ENCODE measurements around the gene BATF. TPM values are rescaled to one million over a fixed set of nuclear protein-coding genes. Genes with fewer than 3 reads are reported as not detected.
A peak's percentile ranks its signal among the peaks of the same experiment; 100 is the strongest.

Gene BATF
- total RNA-seq, 2 experiments from 2014 or later: 0.98 to 1.5 TPM

DNA sequence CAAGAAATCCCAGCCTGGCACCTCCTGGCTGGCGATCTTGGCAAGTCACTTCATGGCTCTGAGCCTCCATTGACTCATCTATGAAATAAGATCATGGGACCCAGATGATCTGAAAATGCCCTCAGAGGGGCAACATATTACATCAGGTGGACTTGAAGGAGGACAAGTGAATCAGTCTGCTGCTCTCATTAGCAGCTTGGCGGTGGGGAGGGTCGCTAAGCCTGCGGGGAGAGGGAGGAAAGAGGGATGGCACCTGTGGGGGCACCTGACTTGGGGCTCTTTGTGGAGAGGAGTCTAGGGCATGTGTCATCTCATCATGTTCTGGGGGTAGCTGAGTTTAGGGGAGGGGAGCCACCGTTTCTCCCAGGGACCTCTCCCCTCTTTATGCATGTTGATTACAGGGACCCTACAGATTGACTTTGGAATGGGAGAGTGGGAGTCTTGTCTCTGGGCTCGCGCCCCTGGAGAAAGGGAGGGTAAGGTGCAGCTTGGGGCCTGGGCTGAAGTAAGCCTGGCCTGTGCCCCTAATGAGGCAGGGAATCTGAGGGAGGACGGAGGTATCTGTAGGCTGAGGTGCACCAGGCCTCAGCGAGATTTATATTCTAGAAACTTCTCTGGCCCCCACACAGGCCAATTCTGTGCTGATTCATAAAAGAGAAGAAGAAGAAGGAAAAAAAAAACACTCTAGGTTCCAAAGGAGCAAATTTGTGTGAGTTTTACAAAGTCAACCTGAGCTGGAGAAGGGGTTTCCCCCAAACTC, 29.3 kb upstream of the BATF start:
- H3K4me3 ChIP-seq (ENCODE audit: low read depth, low read length, poor library complexity, severe bottlenecking): no peak overlapping the region
- H4K20me1 ChIP-seq (ENCODE audit: insufficient read depth, low read length): no peaks in the 10 kb centered on the region
- no peak for DNase-seq (ENCODE audit: low spot score)
- peak overlapping the region; percentile 41; the same call in 1 of the 2 replicates for H3K4me2 ChIP-seq (ENCODE audit: low read length)
- POLR2A ChIA-PET: interaction anchor here (0.6 to 1.4 kb wide), 2 partner anchors 13 to 648 kb away, joined by 3 read pairs; no protein-coding TSS in a partner anchor
- H3K36me3 ChIP-seq (ENCODE audit: insufficient read depth, low read length): no peaks in the 10 kb centered on the region
- TF ChIP-seq CTCF (conservative IDR thresholded peaks at IDR 0.05; ENCODE audit: low read length) (no peak), EZH2phosphoT487 (IDR thresholded peaks at IDR 0.05; ENCODE audit: borderline replicate concordance, low read depth, low read length) (no peak)
- H3K4me1 ChIP-seq (ENCODE audit: insufficient read depth, low read length, poor library complexity, severe bottlenecking): peaks cover 20% of the 10 kb centered on the region
- BruUV-seq (replicated peaks): no TSS peak
- H2AFZ ChIP-seq (ENCODE audit: low read length): peak overlapping the region; percentile 43; the same call in 1 of the 2 replicates
- intact Hi-C loops (cut with micrococcal nuclease; ENCODE audit: unreplicated experiment): no loop called here
- no peaks in the 10 kb centered on the region for H3K9me3 ChIP-seq (ENCODE audit: low read length)
- no peaks in the 10 kb centered on the region for H3K79me2 ChIP-seq (ENCODE audit: insufficient read depth, low read depth, low read length)
- no peak overlapping the region for H3K27ac ChIP-seq (ENCODE audit: low read depth, low read length, poor library complexity, severe bottlenecking)
- no peaks in the 10 kb centered on the region for H3K9me2 ChIP-seq (ENCODE audit: insufficient read depth, low read length)
- CTCF ChIA-PET (ENCODE audit: unreplicated experiment): no interaction called here

DNA sequence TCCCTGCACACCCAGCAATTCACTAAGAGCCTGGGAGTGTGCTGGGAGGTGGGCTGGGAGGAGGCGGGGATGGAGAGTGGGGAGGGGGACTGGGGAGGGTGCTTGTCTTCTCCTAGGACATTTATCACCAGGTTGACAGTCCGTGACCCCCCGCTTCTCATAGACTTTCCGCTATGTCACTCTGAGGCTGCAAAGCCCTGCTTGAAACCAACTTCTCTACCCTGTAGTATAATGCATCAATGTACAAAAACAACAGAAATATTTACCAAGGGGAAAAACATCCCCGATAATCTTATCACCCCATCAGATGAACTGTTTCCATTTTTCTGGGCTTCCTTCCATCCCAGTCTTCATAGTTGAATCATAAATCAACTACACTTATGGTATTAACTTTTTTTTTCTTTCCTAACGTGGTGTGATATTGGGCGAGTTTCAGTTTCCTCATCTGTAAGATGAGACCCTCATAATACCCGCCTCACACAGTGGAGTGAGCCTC, 28.6 kb upstream of the BATF start:
- TF ChIP-seq EZH2phosphoT487 (IDR thresholded peaks at IDR 0.05; ENCODE audit: borderline replicate concordance, low read depth, low read length) (no peak), CTCF (conservative IDR thresholded peaks at IDR 0.05; ENCODE audit: low read length) (no peak)
- Histone ChIP-seq H3K4me3 (ENCODE audit: low read depth, low read length, poor library complexity, severe bottlenecking) (no peak overlapping the region), H3K9me3 (ENCODE audit: low read length) (no peaks in the 10 kb centered on the region), H3K79me2 (ENCODE audit: insufficient read depth, low read depth, low read length) (no peaks in the 10 kb centered on the region), H3K4me2 (ENCODE audit: low read length) (peak overlapping the region; percentile 41), H3K9me2 (ENCODE audit: insufficient read depth, low read length) (no peaks in the 10 kb centered on the region), H3K27ac (ENCODE audit: low read depth, low read length, poor library complexity, severe bottlenecking) (no peak overlapping the region), H3K4me1 (ENCODE audit: insufficient read depth, low read length, poor library complexity, severe bottlenecking) (peaks cover 14% of the 10 kb centered on the region), H4K20me1 (ENCODE audit: insufficient read depth, low read length) (no peaks in the 10 kb centered on the region), H3K36me3 (ENCODE audit: insufficient read depth, low read length) (no peaks in the 10 kb centered on the region), H2AFZ (ENCODE audit: low read length) (peak overlapping the region; percentile 43; the same call in 1 of the 2 replicates)
- POLR2A ChIA-PET: interaction anchor here (0.6 kb wide), 1 partner anchor 648 kb away, joined by 3 read pairs; no protein-coding TSS in a partner anchor
- no peak for DNase-seq (ENCODE audit: low spot score)
- intact Hi-C loops (cut with micrococcal nuclease; ENCODE audit: unreplicated experiment): no loop called here
- no TSS peak for BruUV-seq (replicated peaks)
- CTCF ChIA-PET (ENCODE audit: unreplicated experiment): no interaction called here

- CTCF ChIA-PET (ENCODE audit: unreplicated experiment): interaction anchor here (0.5 kb wide), 1 partner anchor 1190 kb away, joined by 3 read pairs; no protein-coding TSS in a partner anchor
- no peaks in the 10 kb centered on the region for H3K9me3 ChIP-seq (ENCODE audit: low read length)
- H3K36me3 ChIP-seq (ENCODE audit: insufficient read depth, low read length): no peaks in the 10 kb centered on the region
- H4K20me1 ChIP-seq (ENCODE audit: insufficient read depth, low read length): no peaks in the 10 kb centered on the region
- H3K79me2 ChIP-seq (ENCODE audit: insufficient read depth, low read depth, low read length): no peaks in the 10 kb centered on the region
- H3K27ac ChIP-seq (ENCODE audit: low read depth, low read length, poor library complexity, severe bottlenecking): no peak overlapping the region
- H3K4me2 ChIP-seq (ENCODE audit: low read length): no peak overlapping the region
- TF ChIP-seq CTCF (conservative IDR thresholded peaks at IDR 0.05; ENCODE audit: low read length) (no peak), EZH2phosphoT487 (IDR thresholded peaks at IDR 0.05; ENCODE audit: borderline replicate concordance, low read depth, low read length) (no peak)
- intact Hi-C loops (cut with micrococcal nuclease; ENCODE audit: unreplicated experiment): no loop called here
- no peak for DNase-seq (ENCODE audit: low spot score)
- POLR2A ChIA-PET: interaction anchor here (0.6 to 1.4 kb wide), 9 partner anchors 32 to 552 kb away, joined by 3 to 5 read pairs (median 3); no protein-coding TSS in a partner anchor
- H3K9me2 ChIP-seq (ENCODE audit: insufficient read depth, low read length): no peaks in the 10 kb centered on the region
- no TSS peak for BruUV-seq (replicated peaks)
- H2AFZ ChIP-seq (ENCODE audit: low read length): no peak overlapping the region
- H3K4me3 ChIP-seq (ENCODE audit: low read depth, low read length, poor library complexity, severe bottlenecking): no peak overlapping the region
- peaks cover 12% of the 10 kb centered on the region for H3K4me1 ChIP-seq (ENCODE audit: insufficient read depth, low read length, poor library complexity, severe bottlenecking)
Measured at GRCh38 chr14:75494896-75495295, 27.4 kb upstream of the BATF start.
